Activated T-cell treated with anti-CD3 and anti-CD28 coated beads, Interleukin-2, amount 50 U/mL, for 4 hours (primary cell): Measurements from ENCODE around the gene CFAP54. TPM values are rescaled to one million over a fixed set of nuclear protein-coding genes. Genes with fewer than 3 reads are reported as not detected.
"Not testable (repeated sequence)": the region's sequence is repeated elsewhere in the genome, so short reads cannot be mapped to it uniquely, and the experiment has no call there.

Experiments used
- ATAC-seq, 2 donors: fragments of 200-7000 bp; cut with Tn5 transposase; one replicate each; pipeline ENCODE4 v1.10.0; 2021
- DNase-seq: peaks from one replicate; pipeline ENCODE4 v3.0.0-alpha.2; 2020
- H3K27me3 Mint-ChIP-seq: one replicate; pipeline ENCODE4 v1.8.0; 2021; ENCODE audit warnings: low read depth, mixed read lengths
- H3K36me3 Mint-ChIP-seq: one replicate; pipeline ENCODE4 v1.8.0; 2022; ENCODE audit warnings: mixed read lengths; ENCODE audit not compliant: insufficient read depth
- H3K4me1 Mint-ChIP-seq: one replicate; pipeline ENCODE4 v1.8.0; 2021; ENCODE audit warnings: low read depth, mixed read lengths
- H3K4me3 Mint-ChIP-seq: one replicate; pipeline ENCODE4 v1.8.0; 2021; ENCODE audit warnings: mild to moderate bottlenecking, moderate library complexity, mixed read lengths
- H3K9me3 Mint-ChIP-seq: one replicate; pipeline ENCODE4 v1.8.0; 2021; ENCODE audit warnings: mixed read lengths
- total RNA-seq, 3 donors: library from RNA; stranded (reverse); gene quantifications; one replicate each; pipeline ENCODE4 v1.2.1, GENCODE V29; 2021

Gene CFAP54, protein sequence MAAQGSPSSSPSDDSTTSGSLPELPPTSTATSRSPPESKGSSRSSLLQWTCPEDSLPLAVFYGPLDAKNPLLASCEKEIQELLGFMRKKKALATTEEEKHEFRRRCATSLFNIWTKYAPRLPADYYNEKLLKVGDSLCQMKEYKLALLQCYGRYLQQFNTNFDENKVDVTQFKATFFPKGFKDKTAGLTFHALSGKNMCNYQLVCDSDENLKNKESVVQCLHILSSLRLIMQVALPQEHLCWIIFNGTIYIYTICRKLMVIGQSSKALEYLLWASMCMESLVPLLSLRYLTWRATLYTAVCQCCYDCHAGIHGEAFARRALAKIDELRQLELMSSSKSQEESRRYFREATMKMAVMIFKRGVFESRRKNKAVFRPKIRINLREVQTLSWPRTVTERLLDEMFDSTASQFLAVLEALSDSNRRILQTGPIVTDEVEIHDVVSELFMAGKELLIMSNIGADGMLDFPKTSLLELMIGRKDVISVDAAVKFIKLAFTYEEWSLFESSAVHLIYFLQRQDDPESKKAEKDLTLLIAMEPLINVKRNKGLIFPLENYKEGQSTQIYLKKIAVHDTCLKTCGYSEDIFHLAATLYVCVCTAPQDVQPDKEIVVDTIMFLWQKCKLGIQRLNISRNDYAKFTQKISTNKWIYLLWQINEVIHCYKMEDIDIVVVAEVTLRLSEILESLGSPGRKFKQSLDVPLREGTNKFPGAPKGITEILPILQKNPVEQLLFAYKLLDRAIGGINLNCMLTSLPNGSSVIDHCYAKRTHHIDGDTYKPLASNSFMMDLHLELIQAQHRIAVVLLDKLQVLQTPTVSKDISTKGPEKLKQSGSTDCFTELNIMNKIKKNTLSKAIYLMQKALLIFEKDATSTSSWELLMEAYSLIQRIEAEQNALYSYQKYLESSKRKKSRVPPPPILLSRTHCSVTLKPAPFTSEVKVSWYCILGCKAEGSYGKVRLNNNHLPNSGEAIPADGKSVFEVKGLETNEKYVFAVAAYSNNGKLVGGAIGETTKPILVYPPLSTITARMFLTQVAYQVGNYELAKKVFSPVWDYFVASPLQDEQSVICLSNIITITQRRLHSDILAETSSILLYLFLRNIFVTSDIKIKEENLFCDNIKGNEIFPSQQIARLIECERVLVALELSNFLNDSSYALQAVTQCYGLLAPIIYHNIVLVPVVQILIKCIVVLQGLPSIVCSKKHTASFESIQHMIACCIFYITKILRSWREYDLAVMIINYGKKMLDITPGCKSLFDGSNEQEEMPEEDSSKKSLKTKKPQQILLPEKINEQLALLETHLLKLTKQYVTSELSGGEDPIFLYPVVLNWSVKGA (N-terminal part only)
- total RNA-seq = under 1 TPM; 0.15 to 0.32 (median 0.24) TPM

DNA sequence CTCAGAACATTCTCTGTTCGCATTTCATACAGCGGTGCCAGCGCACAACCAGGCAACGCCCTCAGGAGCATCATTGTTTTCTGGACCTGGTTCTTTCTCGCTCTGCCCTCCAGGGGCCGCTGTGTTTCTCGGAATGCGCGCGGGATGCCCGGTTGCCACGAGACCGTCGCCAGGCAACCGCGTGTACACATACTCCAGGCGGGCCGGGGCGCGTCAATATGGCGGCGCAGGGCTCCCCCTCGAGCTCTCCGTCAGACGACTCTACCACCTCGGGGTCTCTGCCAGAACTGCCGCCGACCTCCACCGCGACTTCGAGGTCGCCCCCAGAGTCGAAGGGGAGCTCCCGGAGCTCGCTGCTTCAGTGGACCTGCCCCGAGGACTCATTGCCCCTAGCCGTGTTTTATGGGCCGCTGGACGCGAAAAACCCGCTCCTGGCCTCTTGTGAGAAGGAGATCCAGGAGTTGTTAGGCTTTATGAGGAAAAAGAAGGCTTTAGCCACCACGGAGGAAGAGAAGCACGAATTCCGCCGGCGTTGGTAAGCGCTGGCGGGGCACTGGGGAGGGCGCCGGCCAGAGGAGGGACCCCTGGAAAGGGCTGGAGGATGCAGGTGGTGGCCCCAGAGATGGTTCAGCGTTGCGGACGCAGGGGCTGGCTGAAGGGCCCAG lies at the start of gene CFAP54:
Gene CFAP54, plus strand, starts transcription at position 186 of the 665 bp plus-strand sequence. Its CDS starts 33 bp downstream, at position 219.
- Mint-ChIP-seq H3K36me3 (no peaks in the 10 kb centered on the region), H3K27me3 (peaks cover 2% of the 10 kb centered on the region), H3K4me1 (peaks cover 34% of the 10 kb centered on the region), H3K9me3 (peaks cover 3% of the 10 kb centered on the region), H3K4me3 (peak within 1 kb of the TSS; percentile 90)
- ATAC-seq (peak; percentile 87 to 92), DNase-seq (peak; percentile 92)

DNA sequence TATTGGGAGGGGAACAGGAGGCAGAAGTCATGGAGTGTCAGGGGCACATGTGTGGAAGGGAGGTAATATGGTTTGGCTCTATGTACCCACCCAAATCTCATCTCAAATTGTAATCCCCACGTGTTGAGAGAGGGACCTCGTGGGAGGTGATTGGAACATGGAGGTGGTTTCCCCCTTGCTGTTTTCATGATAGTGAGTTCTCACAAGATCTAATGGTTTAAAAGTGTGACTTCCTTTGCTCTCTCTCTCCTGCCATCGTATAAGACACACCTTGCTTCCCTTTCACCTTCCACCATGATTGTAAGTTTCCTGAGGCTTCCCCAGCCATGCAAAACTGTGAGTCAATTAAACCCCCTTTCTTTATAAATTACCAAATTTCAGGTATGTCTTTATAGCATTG lies 47.6 kb upstream of the CFAP54 start:
- H3K4me1 Mint-ChIP-seq = peaks cover 43% of the 10 kb centered on the region

DNA sequence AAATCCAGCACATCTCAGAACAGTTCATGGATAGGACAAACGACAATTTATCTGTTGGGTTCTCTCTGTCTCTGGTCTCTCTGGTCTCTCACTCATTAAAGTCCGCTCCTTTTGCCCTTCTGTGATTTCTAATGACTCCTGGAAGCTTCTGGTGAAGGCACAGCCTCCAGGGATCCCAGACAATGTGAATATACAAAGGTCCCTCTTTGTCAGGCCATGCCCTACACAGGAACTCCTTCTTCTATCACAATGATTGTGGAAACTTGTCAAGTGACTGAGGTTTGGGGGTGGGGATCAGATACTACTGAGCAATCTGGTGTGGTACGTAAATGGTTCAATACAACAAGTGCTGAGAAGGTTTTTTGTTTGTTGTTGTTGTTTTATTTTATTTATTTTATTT lies 46.5 kb upstream of the CFAP54 start:
- Mint-ChIP-seq H3K4me1 (peaks cover 42% of the 10 kb centered on the region), H3K4me3 (no peak overlapping the region), H3K9me3 (no peaks in the 10 kb centered on the region), H3K27me3 (no peaks in the 10 kb centered on the region), H3K36me3 (no peaks in the 10 kb centered on the region)
- ATAC-seq (no peak), DNase-seq (no peak)

More for the DNA sequence above, 47.6 kb upstream of the CFAP54 start:
- H3K9me3 Mint-ChIP-seq = no peaks in the 10 kb centered on the region
- DNase-seq (no peak), ATAC-seq (no peak)
- no peak overlapping the region for H3K4me3 Mint-ChIP-seq
- H3K27me3 Mint-ChIP-seq = no peaks in the 10 kb centered on the region
- no peaks in the 10 kb centered on the region for H3K36me3 Mint-ChIP-seq

DNA sequence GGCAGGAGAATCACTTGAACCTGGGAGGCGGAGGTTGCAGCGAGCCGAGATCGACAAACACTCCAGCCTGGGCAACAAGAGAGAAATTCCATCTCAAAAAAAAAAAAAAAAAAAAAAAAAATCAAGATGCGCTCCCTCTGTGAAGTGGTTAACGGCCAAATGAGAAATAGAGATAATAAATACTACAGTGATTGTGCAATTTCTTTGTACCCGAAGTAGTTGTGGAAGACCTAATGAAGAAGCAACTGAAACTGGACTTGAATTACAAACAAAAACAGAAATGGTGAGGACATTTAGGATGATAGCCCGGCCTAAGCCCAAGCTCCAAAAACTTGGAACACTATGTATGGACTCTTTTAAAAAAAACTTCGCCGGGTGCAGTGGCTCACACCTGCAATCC lies 45.0 kb upstream of the CFAP54 start:
- Mint-ChIP-seq H3K27me3 (no peaks in the 10 kb centered on the region), H3K4me3 (peak overlapping the region; percentile 26), H3K4me1 (peaks cover 40% of the 10 kb centered on the region), H3K9me3 (no peaks in the 10 kb centered on the region), H3K36me3 (no peaks in the 10 kb centered on the region)
- ATAC-seq (no peak), DNase-seq (no peak)

DNA sequence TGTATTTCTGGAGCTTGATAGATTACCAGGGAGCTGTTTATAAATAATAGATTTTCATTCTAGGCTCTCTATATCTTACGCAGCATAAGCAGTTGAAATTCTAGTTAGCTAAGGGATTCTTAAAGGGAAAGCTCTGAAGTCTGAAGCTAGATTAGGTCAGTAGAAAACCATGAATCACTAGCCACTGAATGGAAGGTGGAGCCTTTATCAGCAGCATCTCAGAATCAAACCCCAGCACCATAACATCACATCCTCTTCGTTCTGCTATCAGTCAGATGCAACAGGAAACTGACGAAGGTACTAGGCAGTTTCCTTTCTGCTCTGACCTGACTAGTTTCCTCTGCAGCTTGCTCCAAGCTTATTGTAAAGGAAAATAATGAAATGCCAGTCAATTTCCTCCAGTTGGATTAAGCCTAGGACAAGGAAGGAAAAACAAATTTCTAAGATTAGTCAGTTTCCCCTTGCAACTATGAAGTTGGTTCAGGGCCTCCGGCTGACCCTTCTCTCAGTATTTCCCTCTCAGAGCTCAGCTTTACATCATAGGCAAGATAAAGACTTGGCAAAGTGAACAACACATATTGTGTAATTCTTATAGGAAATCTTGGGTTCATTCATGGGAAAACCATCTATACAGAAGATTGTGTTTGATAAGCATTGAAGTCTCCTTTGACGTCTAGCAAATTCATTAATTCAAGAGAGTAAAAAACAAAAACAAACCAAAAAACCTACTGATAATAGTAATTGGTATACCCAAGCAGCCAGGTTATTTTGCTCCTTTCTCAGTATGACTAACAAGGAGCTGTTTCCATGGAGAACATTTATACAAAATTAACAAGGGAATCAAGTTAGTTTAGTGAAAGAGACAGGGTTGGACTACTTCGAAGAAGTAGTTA lies 43.4 kb upstream of the CFAP54 start:
- H3K36me3 Mint-ChIP-seq = no peaks in the 10 kb centered on the region
- H3K4me1 Mint-ChIP-seq = peaks cover 40% of the 10 kb centered on the region
- H3K27me3 Mint-ChIP-seq = no peaks in the 10 kb centered on the region
- DNase-seq (peak; percentile 37), ATAC-seq (peak; percentile 100)
- peak overlapping the region; percentile 39 for H3K4me3 Mint-ChIP-seq
- H3K9me3 Mint-ChIP-seq = no peaks in the 10 kb centered on the region

DNA sequence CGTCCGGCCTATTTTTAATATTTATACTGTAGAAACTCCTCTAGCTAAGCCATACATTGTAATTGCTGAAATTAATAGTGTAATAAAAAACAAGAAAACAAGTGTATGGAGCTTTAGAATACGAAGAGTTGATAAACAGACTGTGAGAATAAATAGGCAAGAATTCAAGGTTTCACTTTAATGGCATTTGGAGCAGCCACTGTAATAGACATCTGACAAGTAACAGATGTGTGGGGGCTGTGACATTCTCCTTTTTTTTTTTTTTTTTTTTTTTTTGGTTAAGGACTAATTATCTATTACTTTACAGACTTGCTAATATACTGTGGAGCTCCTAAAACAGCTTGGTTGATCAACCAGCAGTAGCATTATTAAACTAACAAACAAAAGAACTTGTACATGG lies 42.1 kb upstream of the CFAP54 start:
- H3K4me1 Mint-ChIP-seq = peaks cover 30% of the 10 kb centered on the region
- no peak for ATAC-seq
- no peak for DNase-seq
- H3K27me3 Mint-ChIP-seq = no peaks in the 10 kb centered on the region
- no peaks in the 10 kb centered on the region for H3K9me3 Mint-ChIP-seq
- H3K36me3 Mint-ChIP-seq = no peaks in the 10 kb centered on the region
- H3K4me3 Mint-ChIP-seq = no peak overlapping the region

DNA sequence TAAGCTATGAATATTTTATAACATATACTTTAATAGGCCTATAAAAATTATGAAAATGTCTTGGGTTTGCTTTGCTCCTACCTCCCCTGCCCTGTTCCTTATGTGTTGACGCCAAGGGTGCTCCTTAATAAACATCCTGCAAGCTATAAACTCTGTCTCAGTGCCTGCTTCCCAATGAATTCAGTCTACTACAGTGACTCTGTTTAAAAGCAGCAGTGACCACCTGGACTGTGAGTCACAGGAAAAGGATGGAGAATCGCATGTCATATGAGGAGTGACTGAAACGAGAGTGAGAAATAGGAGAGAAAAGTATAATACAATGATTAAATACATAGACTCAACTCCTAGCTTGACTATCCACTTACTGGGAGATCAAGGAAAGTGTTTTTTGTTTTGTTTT lies 41.1 kb upstream of the CFAP54 start:
- H3K9me3 Mint-ChIP-seq = no peaks in the 10 kb centered on the region
- no peaks in the 10 kb centered on the region for H3K27me3 Mint-ChIP-seq
- H3K4me3 Mint-ChIP-seq = no peak overlapping the region
- peaks cover 24% of the 10 kb centered on the region for H3K4me1 Mint-ChIP-seq
- DNase-seq = no peak
- no peaks in the 10 kb centered on the region for H3K36me3 Mint-ChIP-seq
- ATAC-seq = no peak

DNA sequence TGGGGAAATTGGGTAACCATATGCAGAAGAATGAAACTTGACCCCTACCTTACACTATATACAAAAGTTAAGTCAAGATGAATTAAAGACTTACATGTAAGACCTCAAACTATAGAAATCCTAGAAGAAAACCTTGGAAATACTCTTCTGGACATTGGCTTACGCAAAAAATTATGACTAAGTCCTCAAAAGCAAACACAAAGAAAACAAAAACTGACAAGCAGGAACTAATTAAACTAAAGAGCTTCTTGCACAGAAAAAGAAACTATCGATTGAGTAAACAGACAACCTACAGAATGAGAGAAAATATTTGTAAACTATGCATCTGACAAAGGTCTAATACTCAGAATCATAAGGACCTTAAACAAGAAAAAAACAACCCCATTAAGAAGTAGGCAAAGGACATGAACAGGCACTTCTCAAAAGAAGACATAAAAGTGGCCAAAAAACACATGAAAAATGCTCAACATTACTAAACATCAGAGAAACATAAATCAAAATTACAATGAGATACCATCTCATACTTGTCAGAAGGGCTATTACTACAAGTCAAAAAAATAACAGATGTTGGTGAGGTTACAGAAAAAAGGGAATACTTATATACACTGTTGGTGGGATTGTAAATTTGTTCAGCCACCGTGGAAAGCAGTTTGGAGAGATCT lies 37.0 kb upstream of the CFAP54 start:
- no peak overlapping the region for H3K4me3 Mint-ChIP-seq
- ATAC-seq (no peak), DNase-seq (no peak)
- H3K27me3 Mint-ChIP-seq = no peaks in the 10 kb centered on the region
- H3K4me1 Mint-ChIP-seq = peaks cover 5% of the 10 kb centered on the region
- H3K36me3 Mint-ChIP-seq = no peaks in the 10 kb centered on the region
- H3K9me3 Mint-ChIP-seq = no peaks in the 10 kb centered on the region

DNA sequence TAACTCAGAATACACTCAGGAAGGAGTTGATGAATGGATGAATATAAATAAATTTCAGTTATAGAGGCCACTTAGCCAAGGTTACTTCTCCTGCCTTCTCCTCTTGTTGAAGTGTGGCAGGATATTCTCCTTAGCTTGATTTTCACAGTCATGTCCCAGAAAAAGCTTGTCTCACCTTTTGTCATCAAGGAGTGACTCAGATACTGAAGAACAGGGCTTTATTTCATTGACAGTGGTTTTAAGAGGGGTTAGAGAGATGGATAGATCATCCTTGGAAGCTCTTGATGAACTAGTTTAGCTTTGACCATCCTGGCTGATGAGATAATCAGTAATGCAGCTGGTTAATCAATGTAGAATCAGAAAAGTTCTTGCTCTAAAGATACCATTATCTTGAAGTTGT lies 35.0 kb upstream of the CFAP54 start:
- Mint-ChIP-seq H3K4me3 (no peak overlapping the region), H3K4me1 (peaks cover 5% of the 10 kb centered on the region), H3K27me3 (no peaks in the 10 kb centered on the region), H3K36me3 (no peaks in the 10 kb centered on the region), H3K9me3 (no peaks in the 10 kb centered on the region)
- ATAC-seq (peak in 1 of 2 donors; percentile 46), DNase-seq (no peak)

DNA sequence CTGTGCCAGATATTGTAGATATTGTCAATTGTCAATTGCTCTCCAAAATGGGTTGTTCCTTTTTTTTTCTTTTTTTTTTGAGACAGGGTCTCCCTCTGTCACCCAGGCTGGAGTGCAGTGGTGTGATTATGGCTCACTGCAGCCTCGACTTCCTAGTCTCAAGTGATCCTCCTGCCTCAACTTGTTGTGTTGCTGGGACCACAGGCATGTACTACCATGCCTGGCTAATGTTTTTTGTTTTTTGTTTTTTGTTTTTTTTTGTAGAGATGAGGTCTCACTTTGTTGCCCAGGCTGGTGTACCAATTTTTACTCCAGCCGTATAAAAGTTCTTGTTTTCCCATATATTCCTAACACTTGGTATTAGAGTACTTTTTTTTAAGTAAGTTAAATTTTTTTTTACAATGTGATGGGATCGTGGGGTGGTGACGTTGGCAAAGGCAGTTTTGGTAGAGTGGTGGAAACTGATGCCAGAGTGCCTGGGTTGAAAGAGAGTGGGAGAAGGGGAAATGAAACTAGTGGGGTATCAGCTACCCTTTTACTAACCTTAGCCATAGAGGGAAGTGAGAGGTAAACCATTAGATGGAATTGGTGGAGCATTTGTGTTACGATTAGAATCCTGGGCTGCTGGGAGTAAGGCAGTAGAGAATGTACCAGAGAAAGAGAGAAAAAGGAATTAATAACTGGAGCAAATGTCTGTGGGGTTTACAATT lies 33.0 kb upstream of the CFAP54 start:
- no peak for DNase-seq
- H3K36me3 Mint-ChIP-seq = no peaks in the 10 kb centered on the region
- H3K4me1 Mint-ChIP-seq = peaks cover 5% of the 10 kb centered on the region
- no peak for ATAC-seq
- no peaks in the 10 kb centered on the region for H3K27me3 Mint-ChIP-seq
- H3K4me3 Mint-ChIP-seq = no peak overlapping the region
- H3K9me3 Mint-ChIP-seq = no peaks in the 10 kb centered on the region

DNA sequence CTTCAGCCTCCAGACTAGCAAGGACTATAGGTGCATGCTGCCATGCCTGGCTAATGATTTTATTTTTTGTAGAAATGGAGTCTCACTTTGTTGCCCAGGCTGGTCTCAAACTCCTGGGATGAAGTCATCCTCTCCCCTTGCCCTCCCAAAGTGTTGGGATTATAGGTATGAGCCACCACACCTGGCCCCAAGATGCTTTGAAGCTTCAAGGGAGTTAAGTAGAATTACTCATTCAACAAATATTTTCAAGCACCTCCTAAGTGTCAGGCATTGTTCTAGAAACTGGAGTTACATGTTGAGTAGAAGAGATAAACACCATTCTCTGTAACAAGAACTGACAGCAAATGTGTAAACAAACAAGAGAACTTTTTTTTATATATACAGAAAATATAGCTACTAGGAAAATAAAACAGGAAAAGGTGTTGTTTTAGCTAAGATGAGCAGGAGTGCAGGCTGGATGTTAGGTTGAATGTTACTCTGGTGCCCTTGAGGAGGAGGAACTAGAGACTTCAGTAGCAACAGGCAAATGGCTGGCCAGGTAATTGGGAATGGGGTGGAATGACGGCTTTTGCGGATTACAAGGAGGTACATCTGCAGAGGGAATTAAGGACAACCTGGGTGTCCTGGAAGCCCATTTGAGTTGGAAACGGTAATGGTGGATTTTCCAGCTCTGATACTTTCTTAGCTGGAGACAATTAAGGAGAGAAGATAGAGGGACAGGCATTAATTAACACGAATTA lies 32.0 kb upstream of the CFAP54 start:
- H3K4me3 Mint-ChIP-seq = no peak overlapping the region
- no peaks in the 10 kb centered on the region for H3K9me3 Mint-ChIP-seq
- H3K27me3 Mint-ChIP-seq = no peaks in the 10 kb centered on the region
- DNase-seq (no peak), ATAC-seq (no peak)
- no peaks in the 10 kb centered on the region for H3K36me3 Mint-ChIP-seq
- peaks cover 5% of the 10 kb centered on the region for H3K4me1 Mint-ChIP-seq

DNA sequence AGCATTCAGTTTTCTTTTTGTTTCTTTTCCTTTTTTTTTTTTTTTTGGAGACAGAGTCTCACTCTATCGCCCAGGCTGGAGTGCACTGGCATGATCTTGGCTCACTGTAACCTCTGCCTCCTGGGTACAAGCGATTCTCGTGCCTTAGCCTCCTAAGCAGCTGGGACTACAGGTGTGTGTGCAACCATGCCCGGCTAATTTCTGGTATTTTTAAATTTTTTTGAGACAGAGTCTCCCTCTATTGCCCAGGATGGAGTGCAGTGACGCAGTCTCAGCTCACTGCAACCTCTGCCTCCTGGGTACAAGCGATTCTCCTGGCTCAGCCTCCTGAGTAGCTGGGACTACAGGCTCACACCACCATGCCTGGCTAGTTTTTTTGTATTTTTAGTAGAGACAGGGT lies 30.1 kb upstream of the CFAP54 start:
- not testable (repeated sequence) for H3K36me3 Mint-ChIP-seq, H3K4me3 Mint-ChIP-seq, H3K27me3 Mint-ChIP-seq, ATAC-seq, DNase-seq, H3K4me1 Mint-ChIP-seq, H3K9me3 Mint-ChIP-seq
